Upper lobe of right lung (tissue), 1 donor: ENCODE results near the gene TRDMT1. TPM values are rescaled to one million over a fixed set of nuclear protein-coding genes. Genes with fewer than 3 reads are reported as not detected.

Experiments used
- ATAC-seq: fragments of 200-7000 bp; cut with Tn5 transposase; one replicate; pipeline ENCODE4 v1.9.1; 2020; ENCODE audit warnings: mild to moderate bottlenecking, moderate library complexity
- DNase-seq: peaks from one replicate; pipeline ENCODE4 v3.0.0-alpha.2; 2020
- H3K27ac ChIP-seq: fragments of 200-600 bp; one replicate; pipeline ENCODE4 v1.8.0; 2022
- H3K27me3 ChIP-seq: fragments of 200-600 bp; one replicate; pipeline ENCODE4 v1.8.0; 2022; ENCODE audit warnings: mild to moderate bottlenecking
- H3K36me3 ChIP-seq: fragments of 200-600 bp; one replicate; pipeline ENCODE4 v1.8.0; 2022
- H3K4me1 ChIP-seq: fragments of 200-600 bp; one replicate; pipeline ENCODE4 v1.8.0; 2022
- H3K4me3 ChIP-seq: fragments of 200-600 bp; one replicate; pipeline ENCODE4 v1.8.0; 2022; ENCODE audit warnings: mild to moderate bottlenecking
- H3K9me3 ChIP-seq: fragments of 200-600 bp; one replicate; pipeline ENCODE4 v1.8.0; 2022
- intact Hi-C: fragments of 100-400 bp; cut with DNase I; formaldehyde crosslinking; loops from one replicate; pipeline ENCODE4 v1.11.0; 2022
- total RNA-seq: library from RNA; stranded (reverse); fragmentation: NEBNext Ultra II Directional; extraction: Animal tissue kit (Norgen Biotek cat#: 25700); gene quantifications from one replicate; pipeline ENCODE4 v1.2.1, GENCODE V29; 2021
- TF ChIP-seq, protein P1 (sequence below): fragments of 200-600 bp; IDR thresholded peaks from one replicate; pipeline ENCODE4 v1.8.0; 2022; ENCODE audit warnings: antibody characterized with exemption
- donor health status: DM: no; HTN: yes; CAD: no; lungs with severe emphysema.

Gene TRDMT1
- total RNA-seq, 1 donor from 2014 or later: 9.2 TPM

GRCh38 chr10:17125206-17125893, 76.1 kb downstream of the TRDMT1 start:
- no peaks in the 10 kb centered on the region for H3K9me3 ChIP-seq
- no peaks in the 10 kb centered on the region for H3K36me3 ChIP-seq
- H3K4me1 ChIP-seq: no peaks in the 10 kb centered on the region
- TF ChIP-seq, protein P1, sequence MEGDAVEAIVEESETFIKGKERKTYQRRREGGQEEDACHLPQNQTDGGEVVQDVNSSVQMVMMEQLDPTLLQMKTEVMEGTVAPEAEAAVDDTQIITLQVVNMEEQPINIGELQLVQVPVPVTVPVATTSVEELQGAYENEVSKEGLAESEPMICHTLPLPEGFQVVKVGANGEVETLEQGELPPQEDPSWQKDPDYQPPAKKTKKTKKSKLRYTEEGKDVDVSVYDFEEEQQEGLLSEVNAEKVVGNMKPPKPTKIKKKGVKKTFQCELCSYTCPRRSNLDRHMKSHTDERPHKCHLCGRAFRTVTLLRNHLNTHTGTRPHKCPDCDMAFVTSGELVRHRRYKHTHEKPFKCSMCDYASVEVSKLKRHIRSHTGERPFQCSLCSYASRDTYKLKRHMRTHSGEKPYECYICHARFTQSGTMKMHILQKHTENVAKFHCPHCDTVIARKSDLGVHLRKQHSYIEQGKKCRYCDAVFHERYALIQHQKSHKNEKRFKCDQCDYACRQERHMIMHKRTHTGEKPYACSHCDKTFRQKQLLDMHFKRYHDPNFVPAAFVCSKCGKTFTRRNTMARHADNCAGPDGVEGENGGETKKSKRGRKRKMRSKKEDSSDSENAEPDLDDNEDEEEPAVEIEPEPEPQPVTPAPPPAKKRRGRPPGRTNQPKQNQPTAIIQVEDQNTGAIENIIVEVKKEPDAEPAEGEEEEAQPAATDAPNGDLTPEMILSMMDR: no peak
- no peak overlapping the region for H3K4me3 ChIP-seq
- no peak for ATAC-seq
- no peak overlapping the region for H3K27ac ChIP-seq
- intact Hi-C loops: no loop called here
- DNase-seq: no peak
- H3K27me3 ChIP-seq: no peaks in the 10 kb centered on the region

GRCh38 chr10:17123961-17124360, 77.5 kb downstream of the TRDMT1 start:
- no peak overlapping the region for H3K27ac ChIP-seq
- TF ChIP-seq, protein P1: no peak
- no peaks in the 10 kb centered on the region for H3K9me3 ChIP-seq
- ATAC-seq (no peak), DNase-seq (no peak)
- no peak overlapping the region for H3K4me3 ChIP-seq
- no peaks in the 10 kb centered on the region for H3K36me3 ChIP-seq
- intact Hi-C loops: no loop called here
- no peaks in the 10 kb centered on the region for H3K4me1 ChIP-seq
- H3K27me3 ChIP-seq: no peaks in the 10 kb centered on the region

DNA sequence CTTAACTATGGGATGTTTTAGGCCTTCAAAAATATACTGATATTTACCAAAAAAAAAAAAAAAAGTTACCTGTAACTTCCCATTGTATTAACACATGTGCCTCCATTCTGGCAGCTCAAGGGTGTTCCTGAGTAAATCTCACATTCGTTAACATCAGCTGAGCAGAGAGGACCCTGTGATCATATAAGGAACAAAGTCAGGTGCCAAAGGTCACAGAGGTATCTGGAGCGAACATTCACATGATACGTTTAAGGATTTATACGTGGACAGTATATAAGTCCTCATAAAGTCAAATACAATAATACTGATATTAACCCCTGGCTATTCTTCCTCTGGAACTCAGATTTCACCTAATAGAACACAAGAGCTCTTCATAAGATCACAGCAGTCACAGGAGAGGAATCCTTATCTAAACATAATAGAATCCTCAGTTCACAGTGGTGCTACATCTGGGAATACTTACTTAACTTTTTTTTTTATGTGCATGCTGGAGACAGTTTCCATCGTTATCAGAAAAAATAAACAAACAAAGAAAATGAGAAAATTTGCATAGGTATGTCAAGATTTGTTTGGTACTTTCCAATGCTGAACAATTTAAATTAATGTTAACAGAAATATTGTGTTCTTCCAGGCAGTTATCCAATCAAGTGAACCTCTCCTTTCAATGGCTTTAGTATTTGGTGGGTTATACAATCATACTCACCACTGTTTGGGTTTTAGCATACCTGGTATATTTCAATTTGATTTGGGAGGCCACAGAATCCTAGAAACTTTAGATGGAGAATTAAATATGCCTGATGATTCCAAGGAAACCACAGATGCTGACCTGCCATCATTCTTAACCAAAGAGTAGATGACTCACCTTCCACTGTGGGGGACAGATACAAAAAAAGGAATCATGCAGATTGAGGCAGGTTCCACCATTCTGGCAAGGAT, 78.5 kb downstream of the TRDMT1 start:
- Histone ChIP-seq H3K36me3 (no peaks in the 10 kb centered on the region), H3K27me3 (no peaks in the 10 kb centered on the region), H3K4me1 (no peaks in the 10 kb centered on the region), H3K4me3 (no peak overlapping the region), H3K9me3 (no peaks in the 10 kb centered on the region), H3K27ac (no peak overlapping the region)
- DNase-seq (no peak), ATAC-seq (no peak)
- TF ChIP-seq, protein P1: no peak
- intact Hi-C loops: no loop called here

DNA sequence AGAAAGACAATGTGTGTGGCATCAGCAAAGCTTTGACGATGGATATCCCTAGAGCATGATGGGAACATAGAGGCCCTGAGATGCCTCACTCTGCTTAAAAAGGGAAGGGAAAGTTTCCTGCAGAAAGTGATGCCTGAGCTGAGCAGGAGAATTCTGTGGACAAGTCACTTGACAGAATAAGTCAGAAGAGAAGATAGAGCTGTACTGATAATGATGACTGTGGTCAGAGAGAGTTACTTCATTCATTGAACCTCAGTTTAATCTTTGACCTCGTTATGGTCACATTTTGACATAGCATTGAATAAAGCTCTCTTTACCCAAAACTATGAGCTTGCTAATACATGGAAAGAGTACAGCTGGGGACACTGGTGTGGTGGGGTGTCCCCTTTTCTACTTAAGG, 79.4 kb downstream of the TRDMT1 start:
- no peaks in the 10 kb centered on the region for H3K9me3 ChIP-seq
- H3K27me3 ChIP-seq: no peaks in the 10 kb centered on the region
- no peaks in the 10 kb centered on the region for H3K4me1 ChIP-seq
- TF ChIP-seq, protein P1: no peak
- no peak overlapping the region for H3K4me3 ChIP-seq
- no peak for ATAC-seq
- no peak for DNase-seq
- intact Hi-C loops: no loop called here
- no peak overlapping the region for H3K27ac ChIP-seq
- H3K36me3 ChIP-seq: no peaks in the 10 kb centered on the region

- TF ChIP-seq, protein P1: no peak
- no peaks in the 10 kb centered on the region for H3K4me1 ChIP-seq
- no peaks in the 10 kb centered on the region for H3K36me3 ChIP-seq
- no peak for DNase-seq
- H3K27ac ChIP-seq: no peak overlapping the region
- no peak overlapping the region for H3K4me3 ChIP-seq
- H3K9me3 ChIP-seq: no peaks in the 10 kb centered on the region
- no peaks in the 10 kb centered on the region for H3K27me3 ChIP-seq
- intact Hi-C loops: no loop called here
- ATAC-seq: no peak
These were observed 80.8 kb downstream of the TRDMT1 start for GRCh38 chr10:17120694-17121093.
